Gastrocnemius medialis (tissue), 4 donors: ENCODE measurements around the gene DMGDH. TPM values are rescaled to one million over a fixed set of nuclear protein-coding genes. Genes with fewer than 3 reads are reported as not detected.

ENCODE experiments used
- ATAC-seq, 2 donors: fragments of 150-250 bp; one replicate each; pipeline ENCODE4 v1.9.1; 2016
- DNase-seq, 2 donors: peaks; one replicate each; pipeline ENCODE4 v3.0.0-alpha.2; 2019
- H3K27ac ChIP-seq, 4 donors: fragments of 200-600 bp; sonication (generic); 1 replicate in 1 of 4; 2 replicates in 3 of 4; pipeline ENCODE4 v1.5.1; 2016 to 2018; ENCODE audit warnings: mild to moderate bottlenecking in 2 of 4, moderate library complexity in 1 of 4
- H3K27me3 ChIP-seq, 3 donors: fragments of 200-600 bp; sonication (generic) in 2 of 3; 1 replicate in 1 of 3; 2 replicates in 2 of 3; pipeline versions ENCODE4 v1.5.1 to v1.6.0; 2016 to 2019; ENCODE audit warnings: mild to moderate bottlenecking in 1 of 3, moderate library complexity in 1 of 3
- H3K36me3 ChIP-seq, 2 donors: fragments of 200-600 bp; sonication (generic) in 1 of 2; one replicate each; pipeline ENCODE4 v1.5.1; 2017 to 2018
- H3K4me1 ChIP-seq, 2 donors: fragments of 200-600 bp; sonication (generic) in 1 of 2; one replicate each; pipeline ENCODE4 v1.5.1; 2016 to 2017; ENCODE audit warnings: mild to moderate bottlenecking in 2 of 2
- H3K4me3 ChIP-seq, 4 donors: fragments of 200-600 bp; sonication (generic) in 3 of 4; 1 replicate in 1 of 4; 2 replicates in 3 of 4; pipeline ENCODE4 v1.5.1; 2016 to 2019; ENCODE audit warnings: mild to moderate bottlenecking in 2 of 4
- H3K9me3 ChIP-seq, 3 donors: fragments of 200-600 bp; sonication (generic) in 2 of 3; 1 replicate in 1 of 3; 2 replicates in 2 of 3; pipeline ENCODE4 v1.5.1; 2016 to 2019
- POLR2A ChIP-seq, 2 donors: fragments of 450-650 bp; IDR thresholded peaks; one replicate each; pipeline ENCODE4 v1.6.1; 2017; ENCODE audit warnings: antibody characterized with exemption in 2 of 2, mild to moderate bottlenecking in 2 of 2, moderate library complexity in 2 of 2
- in situ Hi-C, 4 donors: fragments of 200-750 bp; cut with MboI; loops; one replicate each; pipeline versions ENCODE4 v1.15.0 to v1.8.0; 2017; ENCODE audit warnings: low sequenced_read_pairs in 4 of 4
- intact Hi-C: fragments of 100-400 bp; cut with DNase I; formaldehyde crosslinking; loops from one replicate; pipeline ENCODE4 v1.15.1; 2023; ENCODE audit warnings: low total_unique reads
- total RNA-seq, 4 donors: library from RNA; depleted of rRNA; stranded (reverse); fragments of >200 nt; gene quantifications; one replicate each; pipeline versions ENCODE4 v1.1.0 to v1.2.3, GENCODE V29; 2016
- TF ChIP-seq, protein P1 (sequence below), 5 experiments: fragments of 450-650 bp in 3 of 5; fragments of 200-600 bp in 2 of 5; sonication (generic) in 2 of 5; IDR thresholded peaks in 4 of 5; conservative IDR thresholded peaks in 1 of 5; 1 replicate in 4 of 5; 2 replicates in 1 of 5; pipeline ENCODE4 v1.5.1; 2016 to 2019; ENCODE audit warnings: antibody characterized with exemption in 5 of 5, mild to moderate bottlenecking in 3 of 5, moderate library complexity in 3 of 5

Gene DMGDH
- total RNA-seq, 4 donors from 2014 or later: 0.15 to 1.8 (median 0.65) TPM

DNA sequence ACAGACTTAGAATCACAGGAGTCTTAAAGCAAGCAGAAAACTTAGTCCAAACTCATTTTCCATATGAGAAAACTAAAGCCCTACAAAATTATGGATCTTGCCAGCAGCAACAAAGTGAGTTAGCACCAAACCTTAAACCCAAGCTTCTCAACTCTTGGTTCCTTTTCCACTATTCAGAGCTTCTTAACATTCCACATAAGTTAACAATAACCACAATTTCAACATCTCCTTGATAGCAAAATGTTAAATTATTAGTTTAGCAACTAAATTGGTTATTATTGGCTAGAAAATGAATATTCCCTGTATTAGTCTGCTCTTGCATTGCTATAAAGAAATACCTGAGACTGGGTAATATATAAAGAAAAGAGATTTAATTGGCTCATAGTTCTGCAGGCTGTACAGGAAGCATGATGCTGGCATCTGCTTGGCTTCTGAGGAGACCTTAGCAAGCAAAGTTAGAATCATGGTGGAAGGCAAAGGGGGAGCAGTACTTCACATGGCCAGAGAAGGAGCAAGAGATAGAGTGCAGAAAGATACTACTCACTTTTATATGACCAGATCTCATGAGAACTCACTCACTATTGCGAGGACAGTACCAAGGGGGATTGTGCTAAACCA, 58.1 kb downstream of the DMGDH start:
- intact Hi-C loops: no loop called here

DNA sequence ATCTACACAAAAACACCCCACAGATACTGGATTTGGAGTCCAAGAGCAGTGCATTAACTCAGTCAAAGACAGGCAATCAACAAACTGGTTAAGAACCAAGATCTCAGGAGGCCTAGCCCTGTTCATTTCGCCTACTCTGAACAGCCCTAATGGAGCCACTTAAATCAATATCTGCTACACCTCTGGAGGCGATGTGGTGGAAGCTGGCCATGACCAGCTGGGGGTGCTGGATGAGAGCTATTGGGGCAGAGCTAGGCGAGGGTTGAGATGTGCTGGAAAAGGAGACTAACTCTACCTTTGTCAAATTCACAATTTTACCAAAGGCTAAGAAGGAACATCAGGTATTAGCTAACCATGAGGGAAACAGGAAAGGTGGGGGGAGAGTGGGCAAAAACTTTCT, 61.1 kb downstream of the DMGDH start:
- Histone ChIP-seq H3K9me3 (no peaks in the 10 kb centered on the region), H3K4me3 (no peak overlapping the region), H3K4me1 (no peaks in the 10 kb centered on the region), H3K27me3 (no peaks in the 10 kb centered on the region), H3K36me3 (no peaks in the 10 kb centered on the region), H3K27ac (no peak overlapping the region)
- in situ Hi-C loops: loop anchor here (25.0 kb wide), 1 partner anchor 454 kb away; no protein-coding TSS in a partner anchor
- ATAC-seq (no peak), DNase-seq (no peak)
- intact Hi-C loops: no loop called here
- TF ChIP-seq POLR2A (IDR thresholded peaks at IDR 0.05): no peak
- TF ChIP-seq, protein P1, sequence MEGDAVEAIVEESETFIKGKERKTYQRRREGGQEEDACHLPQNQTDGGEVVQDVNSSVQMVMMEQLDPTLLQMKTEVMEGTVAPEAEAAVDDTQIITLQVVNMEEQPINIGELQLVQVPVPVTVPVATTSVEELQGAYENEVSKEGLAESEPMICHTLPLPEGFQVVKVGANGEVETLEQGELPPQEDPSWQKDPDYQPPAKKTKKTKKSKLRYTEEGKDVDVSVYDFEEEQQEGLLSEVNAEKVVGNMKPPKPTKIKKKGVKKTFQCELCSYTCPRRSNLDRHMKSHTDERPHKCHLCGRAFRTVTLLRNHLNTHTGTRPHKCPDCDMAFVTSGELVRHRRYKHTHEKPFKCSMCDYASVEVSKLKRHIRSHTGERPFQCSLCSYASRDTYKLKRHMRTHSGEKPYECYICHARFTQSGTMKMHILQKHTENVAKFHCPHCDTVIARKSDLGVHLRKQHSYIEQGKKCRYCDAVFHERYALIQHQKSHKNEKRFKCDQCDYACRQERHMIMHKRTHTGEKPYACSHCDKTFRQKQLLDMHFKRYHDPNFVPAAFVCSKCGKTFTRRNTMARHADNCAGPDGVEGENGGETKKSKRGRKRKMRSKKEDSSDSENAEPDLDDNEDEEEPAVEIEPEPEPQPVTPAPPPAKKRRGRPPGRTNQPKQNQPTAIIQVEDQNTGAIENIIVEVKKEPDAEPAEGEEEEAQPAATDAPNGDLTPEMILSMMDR (IDR thresholded peaks at IDR 0.05 in 4 of 5, conservative IDR thresholded peaks at IDR 0.05 in 1 of 5): no peak

More for the DNA sequence above, 58.1 kb downstream of the DMGDH start:
- Histone ChIP-seq H3K9me3 (no peaks in the 10 kb centered on the region), H3K36me3 (no peaks in the 10 kb centered on the region), H3K4me3 (no peak overlapping the region), H3K27ac (no peak overlapping the region), H3K4me1 (no peaks in the 10 kb centered on the region), H3K27me3 (no peaks in the 10 kb centered on the region)
- no peak for TF ChIP-seq POLR2A (IDR thresholded peaks at IDR 0.05)
- TF ChIP-seq, protein P1 (IDR thresholded peaks at IDR 0.05 in 4 of 5, conservative IDR thresholded peaks at IDR 0.05 in 1 of 5): no peak
- DNase-seq: no peak
- in situ Hi-C loops: loop anchor here (10.0 to 25.0 kb wide), 2 partner anchors 123 to 451 kb away; no protein-coding TSS in a partner anchor
- no peak for ATAC-seq

- Histone ChIP-seq H3K9me3 (no peaks in the 10 kb centered on the region), H3K27me3 (no peaks in the 10 kb centered on the region), H3K4me3 (no peak overlapping the region), H3K4me1 (no peaks in the 10 kb centered on the region), H3K36me3 (no peaks in the 10 kb centered on the region), H3K27ac (no peak overlapping the region)
- ATAC-seq: no peak
- DNase-seq: no peak
- in situ Hi-C loops: loop anchor here (25.0 kb wide), 1 partner anchor 454 kb away; no protein-coding TSS in a partner anchor
- TF ChIP-seq POLR2A (IDR thresholded peaks at IDR 0.05): no peak
- TF ChIP-seq, protein P1 (IDR thresholded peaks at IDR 0.05 in 4 of 5, conservative IDR thresholded peaks at IDR 0.05 in 1 of 5): no peak
- intact Hi-C loops: no loop called here
These were observed 61.6 kb downstream of the DMGDH start for GRCh38 chr5:79007872-79008271.

DNA sequence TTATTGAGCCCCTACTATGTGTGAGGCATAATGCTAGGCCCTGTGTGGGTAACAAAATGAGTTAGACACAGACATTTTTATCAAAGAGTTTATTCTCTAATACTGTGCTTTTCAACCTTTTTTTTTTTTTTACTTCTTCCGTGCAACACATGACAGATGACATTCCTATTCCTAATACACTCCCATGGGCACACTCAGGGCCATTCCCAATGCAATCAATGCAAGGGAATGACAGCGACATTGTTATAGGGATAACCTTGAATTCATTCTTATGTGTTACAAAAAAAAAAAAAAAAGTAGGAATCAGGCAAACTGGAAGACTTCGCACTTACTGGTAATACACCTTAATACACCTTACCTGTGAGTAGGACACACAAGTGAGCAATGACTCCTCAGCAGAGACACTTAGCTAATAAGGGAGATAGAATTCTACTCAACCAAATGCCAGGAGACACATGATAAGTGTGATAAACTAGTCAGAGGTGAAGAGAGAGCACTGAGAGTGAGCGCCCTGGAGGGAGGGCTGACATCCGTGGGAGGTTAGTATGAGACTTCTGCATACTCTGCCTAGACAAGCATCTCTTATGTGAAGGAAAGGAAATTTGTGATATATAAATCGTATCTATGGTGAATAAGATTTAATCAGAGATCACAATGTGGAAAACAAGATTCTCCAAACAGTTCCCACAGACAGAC, 63.4 kb downstream of the DMGDH start:
- H3K27me3 ChIP-seq: no peaks in the 10 kb centered on the region
- no peaks in the 10 kb centered on the region for H3K9me3 ChIP-seq
- H3K4me1 ChIP-seq: no peaks in the 10 kb centered on the region
- ATAC-seq (no peak), DNase-seq (no peak)
- TF ChIP-seq, protein P1 (IDR thresholded peaks at IDR 0.05 in 4 of 5, conservative IDR thresholded peaks at IDR 0.05 in 1 of 5): no peak
- no peak for TF ChIP-seq POLR2A (IDR thresholded peaks at IDR 0.05)
- in situ Hi-C loops: loop anchor here (25.0 kb wide), 1 partner anchor 456 kb away; no protein-coding TSS in a partner anchor
- H3K4me3 ChIP-seq: no peak overlapping the region
- H3K36me3 ChIP-seq: no peaks in the 10 kb centered on the region
- intact Hi-C loops: no loop called here
- no peak overlapping the region for H3K27ac ChIP-seq
